Stimulated activated CD4-positive, alpha-beta T cell treated with anti-CD3 and anti-CD28 coated beads, Interleukin-4, amount 100 ng/mL, for 1 hour (primary cell): ENCODE measurements around the gene ZBTB32.
"Not testable (repeated sequence)": the region's sequence is repeated elsewhere in the genome, so short reads cannot be mapped to it uniquely, and the experiment has no call there.

ENCODE experiments used
- DNase-seq: peaks from one replicate; pipeline ENCODE4 v3.0.0-alpha.2; 2020

Gene ZBTB32

GRCh38 chr19:35721374-35721773 lies 17.0 kb downstream of the ZBTB32 start:
- DNase-seq = no peak

- DNase-seq = no peak
These were observed 18.1 kb downstream of the ZBTB32 start for GRCh38 chr19:35722461-35722860.

DNA sequence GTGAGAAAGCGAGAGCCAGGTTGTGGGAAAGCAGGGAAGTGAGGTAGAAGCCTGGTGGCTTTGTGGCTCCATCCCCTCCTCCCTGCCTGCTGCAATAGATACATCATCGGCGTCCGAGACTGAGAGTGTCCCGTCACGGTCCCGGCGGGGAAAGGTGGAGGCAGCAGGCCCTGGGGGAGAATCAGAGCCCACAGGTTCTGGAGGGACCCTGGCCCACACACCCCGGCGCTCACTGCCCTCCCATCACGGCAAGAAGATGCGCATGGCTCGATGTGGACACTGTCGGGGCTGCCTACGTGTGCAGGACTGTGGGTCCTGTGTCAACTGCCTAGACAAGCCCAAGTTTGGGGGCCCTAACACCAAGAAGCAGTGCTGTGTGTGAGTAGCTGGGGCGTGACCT lies 18.5 kb downstream of the ZBTB32 start:
- no peak for DNase-seq

DNA sequence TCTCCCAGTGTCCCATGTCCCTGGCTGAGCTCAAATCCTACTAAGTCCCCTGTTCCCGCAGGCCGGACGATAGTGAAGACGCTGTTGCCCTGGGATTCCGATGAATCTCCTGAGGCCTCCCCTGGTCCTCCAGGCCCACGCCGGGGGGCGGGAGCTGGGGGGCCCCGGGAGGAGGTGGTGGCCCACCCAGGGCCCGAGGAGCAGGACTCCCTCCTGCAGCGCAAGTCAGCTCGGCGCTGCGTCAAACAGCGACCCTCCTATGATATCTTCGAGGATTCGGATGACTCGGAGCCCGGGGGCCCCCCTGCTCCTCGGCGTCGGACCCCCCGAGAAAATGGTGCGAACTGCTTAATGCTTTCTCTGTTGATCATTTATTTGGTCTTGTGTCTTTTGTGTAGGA lies 19.3 kb downstream of the ZBTB32 start:
- DNase-seq = no peak

- not testable (repeated sequence) for DNase-seq
These were observed 19.8 kb downstream of the ZBTB32 start for GRCh38 chr19:35724132-35724531.

- DNase-seq = no peak
These were observed 20.2 kb downstream of the ZBTB32 start for GRCh38 chr19:35724560-35724959.

- DNase-seq = no peak
These were observed 21.0 kb downstream of the ZBTB32 start for GRCh38 chr19:35725216-35725861.

DNA sequence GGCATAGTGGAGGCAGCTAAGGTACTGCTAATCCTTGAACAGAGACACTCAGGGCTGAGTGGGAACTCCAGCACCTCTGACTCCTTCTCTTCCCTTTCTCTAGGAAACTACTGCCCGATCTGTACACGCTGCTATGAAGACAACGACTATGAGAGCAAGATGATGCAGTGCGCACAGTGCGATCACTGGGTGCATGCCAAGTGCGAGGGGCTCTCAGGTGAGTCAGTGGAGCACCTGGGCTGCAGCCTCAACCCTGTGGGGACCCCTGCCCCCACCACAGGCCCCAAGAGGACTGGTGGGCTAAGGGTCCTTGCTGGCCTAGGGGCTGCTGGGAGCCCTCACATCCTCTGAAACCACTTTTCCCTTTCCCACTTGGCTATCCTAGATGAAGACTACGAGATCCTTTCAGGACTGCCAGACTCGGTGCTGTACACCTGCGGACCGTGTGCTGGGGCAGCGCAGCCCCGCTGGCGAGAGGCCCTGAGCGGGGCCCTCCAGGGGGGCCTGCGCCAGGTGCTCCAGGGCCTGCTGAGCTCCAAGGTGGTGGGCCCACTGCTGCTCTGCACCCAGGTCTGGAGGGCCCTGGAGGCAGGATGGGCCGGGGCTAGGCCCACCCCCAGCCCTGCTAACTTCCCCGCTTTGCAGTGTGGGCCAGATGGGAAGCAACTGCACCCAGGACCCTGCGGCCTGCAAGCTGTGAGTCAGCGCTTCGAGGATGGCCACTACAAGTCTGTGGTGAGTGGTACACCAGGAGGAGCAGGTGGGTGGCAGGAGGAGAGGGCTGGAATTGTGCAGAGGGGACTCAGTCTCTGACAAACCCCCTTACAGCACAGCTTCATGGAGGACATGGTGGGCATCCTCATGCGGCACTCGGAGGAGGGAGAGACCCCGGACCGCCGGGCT lies 22.9 kb downstream of the ZBTB32 start:
- no peak for DNase-seq

GRCh38 chr19:35727956-35728706 lies 23.8 kb downstream of the ZBTB32 start:
- DNase-seq = no peak

- DNase-seq = no peak
These were observed 24.7 kb downstream of the ZBTB32 start for GRCh38 chr19:35729021-35729420.

DNA sequence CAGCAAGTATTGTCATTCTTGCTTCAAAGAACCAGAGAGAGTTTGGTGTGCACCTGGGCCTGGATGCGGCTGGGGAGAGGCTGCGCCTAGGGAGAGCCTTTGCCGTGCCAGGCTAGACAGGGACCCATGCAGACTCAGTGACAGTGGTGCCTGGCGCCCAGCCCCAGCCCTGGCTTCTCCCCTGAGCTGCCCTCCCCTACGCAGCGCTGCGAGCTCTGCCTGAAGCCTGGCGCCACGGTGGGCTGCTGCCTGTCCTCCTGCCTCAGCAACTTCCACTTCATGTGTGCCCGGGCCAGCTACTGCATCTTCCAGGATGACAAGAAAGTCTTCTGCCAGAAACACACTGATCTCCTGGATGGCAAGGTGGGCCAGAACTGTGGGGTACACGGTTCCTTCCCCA lies 25.4 kb downstream of the ZBTB32 start:
- no peak for DNase-seq

GRCh38 chr19:35730326-35730725 lies 26.0 kb downstream of the ZBTB32 start:
- no peak for DNase-seq

GRCh38 chr19:35731353-35731752 lies 27.0 kb downstream of the ZBTB32 start:
- no peak for DNase-seq

DNA sequence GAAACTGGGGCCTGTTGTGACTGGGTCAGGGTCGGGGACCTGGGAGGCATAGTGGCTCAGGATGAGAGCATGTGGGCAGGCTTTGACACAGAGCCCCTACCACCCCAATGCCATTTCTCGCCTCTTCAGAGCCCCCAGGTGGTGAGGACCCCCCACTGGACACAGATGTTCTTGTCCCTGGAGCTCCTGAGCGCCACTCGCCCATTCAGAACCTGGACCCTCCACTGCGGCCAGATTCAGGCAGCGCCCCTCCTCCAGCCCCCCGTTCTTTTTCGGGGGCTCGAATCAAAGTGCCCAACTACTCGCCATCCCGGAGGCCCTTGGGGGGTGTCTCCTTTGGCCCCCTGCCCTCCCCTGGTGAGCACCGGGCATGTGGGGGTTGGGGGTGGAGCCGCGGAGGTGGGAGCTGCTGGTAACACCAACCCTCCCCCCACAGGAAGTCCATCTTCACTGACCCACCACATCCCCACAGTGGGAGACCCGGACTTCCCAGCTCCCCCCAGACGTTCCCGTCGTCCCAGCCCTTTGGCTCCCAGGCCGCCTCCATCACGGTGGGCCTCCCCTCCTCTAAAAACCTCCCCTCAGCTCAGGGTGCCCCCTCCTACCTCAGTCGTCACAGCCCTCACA lies 27.5 kb downstream of the ZBTB32 start:
- no peak for DNase-seq

DNA sequence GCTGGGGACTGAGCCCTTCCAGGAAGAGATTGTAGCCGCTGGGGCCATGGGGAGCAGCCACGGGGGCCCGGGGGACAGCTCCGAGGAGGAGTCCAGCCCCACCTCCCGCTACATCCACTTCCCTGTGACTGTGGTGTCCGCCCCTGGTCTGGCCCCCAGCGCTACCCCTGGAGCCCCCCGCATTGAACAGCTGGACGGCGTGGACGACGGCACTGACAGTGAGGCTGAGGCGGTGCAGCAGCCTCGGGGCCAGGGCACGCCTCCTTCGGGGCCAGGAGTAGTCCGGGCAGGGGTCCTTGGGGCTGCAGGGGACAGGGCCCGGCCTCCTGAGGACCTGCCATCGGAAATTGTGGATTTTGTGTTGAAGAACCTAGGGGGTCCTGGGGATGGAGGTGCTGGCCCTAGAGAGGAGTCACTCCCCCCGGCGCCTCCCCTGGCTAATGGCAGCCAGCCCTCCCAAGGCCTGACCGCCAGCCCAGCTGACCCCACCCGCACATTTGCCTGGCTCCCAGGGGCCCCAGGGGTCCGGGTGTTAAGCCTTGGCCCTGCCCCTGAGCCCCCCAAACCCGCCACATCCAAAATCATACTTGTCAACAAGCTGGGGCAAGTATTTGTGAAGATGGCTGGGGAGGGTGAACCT lies 28.3 kb downstream of the ZBTB32 start:
- no peak for DNase-seq

DNA sequence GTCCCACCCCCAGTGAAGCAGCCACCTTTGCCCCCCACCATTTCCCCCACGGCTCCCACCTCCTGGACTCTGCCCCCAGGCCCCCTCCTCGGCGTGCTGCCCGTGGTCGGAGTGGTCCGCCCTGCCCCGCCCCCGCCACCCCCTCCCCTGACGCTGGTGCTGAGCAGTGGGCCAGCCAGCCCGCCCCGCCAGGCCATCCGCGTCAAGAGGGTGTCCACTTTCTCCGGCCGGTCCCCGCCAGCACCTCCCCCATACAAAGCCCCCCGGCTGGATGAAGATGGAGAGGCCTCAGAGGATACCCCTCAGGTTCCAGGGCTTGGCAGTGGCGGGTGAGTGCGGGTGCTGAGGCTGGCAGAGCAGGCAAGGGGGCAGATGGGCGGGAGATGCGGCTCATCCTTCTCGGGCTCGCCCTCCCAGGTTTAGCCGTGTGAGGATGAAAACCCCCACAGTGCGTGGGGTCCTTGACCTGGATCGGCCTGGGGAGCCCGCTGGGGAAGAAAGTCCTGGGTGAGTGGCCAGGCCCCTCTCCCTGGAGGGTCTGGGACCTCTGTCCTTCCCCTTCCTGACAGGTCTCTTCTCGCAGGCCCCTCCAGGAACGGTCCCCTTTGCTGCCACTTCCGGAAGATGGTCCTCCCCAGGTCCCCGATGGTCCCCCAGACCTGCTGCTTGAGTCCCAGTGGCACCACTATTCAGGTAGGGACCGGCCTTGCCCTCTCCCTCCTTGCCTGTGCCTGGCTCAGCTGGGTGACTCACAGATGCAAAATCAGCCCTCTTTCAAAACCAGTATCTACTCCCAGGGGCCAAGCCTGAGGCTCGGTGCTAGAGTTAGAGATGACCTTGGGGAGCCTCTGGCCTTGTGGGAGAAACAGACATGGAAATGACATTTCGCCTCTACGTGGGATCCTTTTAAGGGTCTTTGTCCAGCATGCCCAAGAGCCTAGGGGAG lies 29.1 kb downstream of the ZBTB32 start:
- DNase-seq = no peak

DNA sequence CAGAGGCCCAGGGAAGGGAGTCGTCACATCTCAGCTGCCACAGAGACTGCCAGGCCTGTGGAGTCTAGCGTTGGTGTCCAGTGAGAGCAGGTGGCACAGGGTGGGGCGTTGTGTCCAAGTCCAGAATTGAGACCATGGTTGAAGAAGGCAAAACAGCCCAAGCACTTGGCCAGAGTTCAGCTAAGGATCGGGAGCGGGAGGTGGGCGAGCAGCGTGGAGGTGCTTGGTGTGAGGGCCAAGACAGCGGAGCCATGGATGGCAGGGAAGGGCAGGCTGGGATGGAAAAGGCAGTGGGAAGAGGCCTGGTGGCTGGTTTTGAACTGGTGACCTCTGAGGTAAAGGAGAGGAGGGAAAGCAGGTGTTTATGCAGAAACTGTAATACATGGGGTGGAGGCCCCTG lies 29.9 kb downstream of the ZBTB32 start:
- DNase-seq = no peak

DNA sequence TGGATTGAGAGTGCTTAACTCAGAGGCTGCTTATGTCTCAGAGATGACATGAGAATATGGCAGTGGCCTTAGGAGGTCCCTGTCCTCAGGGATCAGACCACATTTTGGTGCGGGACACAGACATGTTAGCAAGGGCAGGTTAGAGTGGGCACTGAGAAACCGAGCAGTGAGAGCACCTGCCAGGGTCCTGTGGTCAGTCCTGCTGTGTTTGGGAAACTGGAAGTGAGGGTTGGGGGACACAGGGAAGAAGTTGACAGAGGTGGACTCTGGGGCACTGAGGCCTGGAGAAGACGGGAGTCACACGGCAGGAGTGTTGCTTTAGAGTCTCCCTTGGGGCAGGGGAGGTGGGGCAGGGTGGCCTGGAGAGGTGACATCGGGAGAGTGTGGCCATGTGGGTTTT lies 30.5 kb downstream of the ZBTB32 start:
- DNase-seq = no peak

- no peak for DNase-seq
These were observed 32.8 kb downstream of the ZBTB32 start for GRCh38 chr19:35736913-35737886.
